ENCODE results near the gene SLC22A6. TPM values are rescaled to one million over a fixed set of nuclear protein-coding genes. Genes with fewer than 3 reads are reported as not detected.

SLC22A6 gene
- total and polyA plus RNA-seq, 10 donors = not detected

- Histone ChIP-seq H3K27ac (no peak overlapping the region), H3K4me1 (peaks cover 0 to 9% (median 5%) of the 10 kb centered on the region in 6 donors), H3K9me3 (peaks cover 0 to 6% (median 0%) of the 10 kb centered on the region in 8 donors), H3K36me3 (no peaks in the 10 kb centered on the region), H3K27me3 (replicated peaks in 1 of 7) (peaks cover 0 to 42% (median 0%) of the 10 kb centered on the region in 7 donors), H3K4me3 (no peak overlapping the region)
- TF ChIP-seq, protein P1, sequence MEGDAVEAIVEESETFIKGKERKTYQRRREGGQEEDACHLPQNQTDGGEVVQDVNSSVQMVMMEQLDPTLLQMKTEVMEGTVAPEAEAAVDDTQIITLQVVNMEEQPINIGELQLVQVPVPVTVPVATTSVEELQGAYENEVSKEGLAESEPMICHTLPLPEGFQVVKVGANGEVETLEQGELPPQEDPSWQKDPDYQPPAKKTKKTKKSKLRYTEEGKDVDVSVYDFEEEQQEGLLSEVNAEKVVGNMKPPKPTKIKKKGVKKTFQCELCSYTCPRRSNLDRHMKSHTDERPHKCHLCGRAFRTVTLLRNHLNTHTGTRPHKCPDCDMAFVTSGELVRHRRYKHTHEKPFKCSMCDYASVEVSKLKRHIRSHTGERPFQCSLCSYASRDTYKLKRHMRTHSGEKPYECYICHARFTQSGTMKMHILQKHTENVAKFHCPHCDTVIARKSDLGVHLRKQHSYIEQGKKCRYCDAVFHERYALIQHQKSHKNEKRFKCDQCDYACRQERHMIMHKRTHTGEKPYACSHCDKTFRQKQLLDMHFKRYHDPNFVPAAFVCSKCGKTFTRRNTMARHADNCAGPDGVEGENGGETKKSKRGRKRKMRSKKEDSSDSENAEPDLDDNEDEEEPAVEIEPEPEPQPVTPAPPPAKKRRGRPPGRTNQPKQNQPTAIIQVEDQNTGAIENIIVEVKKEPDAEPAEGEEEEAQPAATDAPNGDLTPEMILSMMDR (IDR thresholded peaks at IDR 0.05 in 8 of 11, conservative IDR thresholded peaks at IDR 0.05 in 3 of 11) = no peak
- TF ChIP-seq POLR2A (IDR thresholded peaks at IDR 0.05) = no peak
- TF ChIP-seq POLR2AphosphoS5 (IDR thresholded peaks at IDR 0.05) = no peak
- intact Hi-C loops (cut with DNase I; ENCODE audit: low total_unique reads) = no loop called here
- DNase-seq = no peak
- WGBS, 5 donors = 84 to 88% (median 86%) methylated on average over 11 of the region's 11 CpGs
Observed at GRCh38 chr11:63023222-63023814, 38.6 kb upstream of the SLC22A6 start.

DNA sequence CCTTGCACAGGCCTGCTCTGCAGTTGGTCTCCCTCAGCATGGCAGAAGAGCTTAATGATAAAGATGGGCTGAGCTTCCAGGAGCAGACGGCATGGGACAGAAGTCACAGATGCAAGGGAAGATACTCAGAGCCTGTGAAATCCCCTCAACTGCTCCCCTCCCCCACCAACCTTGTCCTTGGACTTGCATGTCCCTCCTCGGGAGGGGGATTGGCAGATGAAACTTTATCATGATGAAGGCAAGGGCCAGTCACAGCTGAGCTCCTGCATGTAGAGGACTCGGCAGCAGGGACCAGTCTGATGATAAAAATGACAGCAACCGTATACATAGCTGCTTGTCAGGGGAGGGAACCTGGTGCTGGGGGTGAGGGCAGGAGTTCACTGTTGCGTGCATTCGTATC is 37.7 kb upstream of the SLC22A6 start:
- TF ChIP-seq, protein P1 (IDR thresholded peaks at IDR 0.05 in 8 of 11, conservative IDR thresholded peaks at IDR 0.05 in 3 of 11) = no peak
- TF ChIP-seq POLR2A (IDR thresholded peaks at IDR 0.05) (no peak), POLR2AphosphoS5 (IDR thresholded peaks at IDR 0.05) (no peak)
- H3K27ac ChIP-seq = no peak overlapping the region

GRCh38 chr11:63020671-63021291 is 36.0 kb upstream of the SLC22A6 start:
- Histone ChIP-seq H3K4me3 (no peak overlapping the region), H3K36me3 (no peaks in the 10 kb centered on the region), H3K27ac (no peak overlapping the region), H3K4me1 (peaks cover 0 to 9% (median 5%) of the 10 kb centered on the region in 6 donors), H3K27me3 (replicated peaks in 1 of 7) (peaks cover 0 to 58% (median 0%) of the 10 kb centered on the region in 7 donors), H3K9me3 (peaks cover 0 to 6% (median 0%) of the 10 kb centered on the region in 8 donors)
- TF ChIP-seq POLR2AphosphoS5 (IDR thresholded peaks at IDR 0.05) = no peak
- TF ChIP-seq, protein P1 (IDR thresholded peaks at IDR 0.05 in 8 of 11, conservative IDR thresholded peaks at IDR 0.05 in 3 of 11) = peak in 3 of 11 experiments; percentile 21 to 41 (median 34)
- 52 to 72% (median 55%) methylated on average over 10 to 24 of the region's 24 CpGs for WGBS, 5 donors
- intact Hi-C loops (cut with DNase I; ENCODE audit: low total_unique reads) = no loop called here
- DNase-seq = no peak

More for the DNA sequence above, 37.7 kb upstream of the SLC22A6 start:
- intact Hi-C loops (cut with DNase I; ENCODE audit: low total_unique reads) = no loop called here
- 74 to 90% (median 80%) methylated on average over 5 to 6 of the region's 6 CpGs for WGBS, 5 donors
- H3K9me3 ChIP-seq = peaks cover 0 to 6% (median 0%) of the 10 kb centered on the region in 8 donors
- no peak for DNase-seq
- peaks cover 0 to 9% (median 5%) of the 10 kb centered on the region in 6 donors for H3K4me1 ChIP-seq
- H3K36me3 ChIP-seq = no peaks in the 10 kb centered on the region
- no peak overlapping the region for H3K4me3 ChIP-seq
- peaks cover 0 to 46% (median 0%) of the 10 kb centered on the region in 7 donors for H3K27me3 ChIP-seq (replicated peaks in 1 of 7)

GRCh38 chr11:63019506-63019905 is 34.7 kb upstream of the SLC22A6 start:
- TF ChIP-seq POLR2AphosphoS5 (IDR thresholded peaks at IDR 0.05) (no peak), POLR2A (IDR thresholded peaks at IDR 0.05) (no peak)
- TF ChIP-seq, protein P1 (IDR thresholded peaks at IDR 0.05 in 8 of 11, conservative IDR thresholded peaks at IDR 0.05 in 3 of 11) = no peak
- WGBS, 5 donors = 79 to 86% (median 81%) methylated on average over 2 to 5 of the region's 5 CpGs
- H3K36me3 ChIP-seq = no peaks in the 10 kb centered on the region
- peaks cover 0 to 67% (median 0%) of the 10 kb centered on the region in 7 donors for H3K27me3 ChIP-seq (replicated peaks in 1 of 7)
- intact Hi-C loops (cut with DNase I; ENCODE audit: low total_unique reads) = no loop called here
- no peaks in the 10 kb centered on the region for H3K9me3 ChIP-seq
- no peak for DNase-seq
- H3K4me1 ChIP-seq = peaks cover 0 to 9% (median 5%) of the 10 kb centered on the region in 6 donors
- no peak overlapping the region for H3K27ac ChIP-seq
- H3K4me3 ChIP-seq = no peak overlapping the region

Measured in spleen (tissue), 11 donors.